ENCODE results near the gene LAG3.

The LAG3 gene

DNA sequence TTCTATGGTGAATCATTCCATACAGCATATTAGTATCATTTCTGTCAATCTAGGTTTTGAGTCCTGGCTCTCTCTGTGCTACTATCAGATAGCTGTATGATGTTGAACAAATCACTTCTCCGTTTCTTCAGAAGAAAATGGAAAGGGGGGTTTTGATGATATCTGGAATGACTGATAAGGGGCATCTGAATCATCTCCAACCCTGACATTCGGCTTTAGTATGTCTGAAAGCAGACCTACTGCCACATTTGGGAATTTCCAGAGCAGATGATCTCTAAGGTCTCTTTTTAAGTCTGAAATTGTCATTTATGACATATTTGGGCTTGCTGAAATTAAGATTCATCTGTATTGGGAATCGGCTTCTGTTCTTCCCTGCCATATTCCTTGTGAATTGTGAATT, 29.5 kb upstream of the LAG3 start:
- no peak for TF ChIP-seq FOXP2 (optimal IDR thresholded peaks at IDR 0.05; ENCODE audit: borderline replicate concordance, extremely low read depth, extremely low read length, insufficient read depth)
- TF ChIP-seq POLR2AphosphoS5 (IDR thresholded peaks at IDR 0.05; ENCODE audit: low read depth, low read length) = no peak
- no peak for TF ChIP-seq TAF1 (IDR thresholded peaks at IDR 0.05; ENCODE audit: borderline replicate concordance, insufficient read depth, low read length)
- TF ChIP-seq, protein P1, sequence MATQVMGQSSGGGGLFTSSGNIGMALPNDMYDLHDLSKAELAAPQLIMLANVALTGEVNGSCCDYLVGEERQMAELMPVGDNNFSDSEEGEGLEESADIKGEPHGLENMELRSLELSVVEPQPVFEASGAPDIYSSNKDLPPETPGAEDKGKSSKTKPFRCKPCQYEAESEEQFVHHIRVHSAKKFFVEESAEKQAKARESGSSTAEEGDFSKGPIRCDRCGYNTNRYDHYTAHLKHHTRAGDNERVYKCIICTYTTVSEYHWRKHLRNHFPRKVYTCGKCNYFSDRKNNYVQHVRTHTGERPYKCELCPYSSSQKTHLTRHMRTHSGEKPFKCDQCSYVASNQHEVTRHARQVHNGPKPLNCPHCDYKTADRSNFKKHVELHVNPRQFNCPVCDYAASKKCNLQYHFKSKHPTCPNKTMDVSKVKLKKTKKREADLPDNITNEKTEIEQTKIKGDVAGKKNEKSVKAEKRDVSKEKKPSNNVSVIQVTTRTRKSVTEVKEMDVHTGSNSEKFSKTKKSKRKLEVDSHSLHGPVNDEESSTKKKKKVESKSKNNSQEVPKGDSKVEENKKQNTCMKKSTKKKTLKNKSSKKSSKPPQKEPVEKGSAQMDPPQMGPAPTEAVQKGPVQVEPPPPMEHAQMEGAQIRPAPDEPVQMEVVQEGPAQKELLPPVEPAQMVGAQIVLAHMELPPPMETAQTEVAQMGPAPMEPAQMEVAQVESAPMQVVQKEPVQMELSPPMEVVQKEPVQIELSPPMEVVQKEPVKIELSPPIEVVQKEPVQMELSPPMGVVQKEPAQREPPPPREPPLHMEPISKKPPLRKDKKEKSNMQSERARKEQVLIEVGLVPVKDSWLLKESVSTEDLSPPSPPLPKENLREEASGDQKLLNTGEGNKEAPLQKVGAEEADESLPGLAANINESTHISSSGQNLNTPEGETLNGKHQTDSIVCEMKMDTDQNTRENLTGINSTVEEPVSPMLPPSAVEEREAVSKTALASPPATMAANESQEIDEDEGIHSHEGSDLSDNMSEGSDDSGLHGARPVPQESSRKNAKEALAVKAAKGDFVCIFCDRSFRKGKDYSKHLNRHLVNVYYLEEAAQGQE (IDR thresholded peaks at IDR 0.05; ENCODE audit: insufficient read depth in 1 of 2, low read depth in 2 of 2, low read length in 2 of 2) = no peak
- no peak for TF ChIP-seq SIN3A (IDR thresholded peaks at IDR 0.05; ENCODE audit: borderline replicate concordance, insufficient read depth, low read length)

DNA sequence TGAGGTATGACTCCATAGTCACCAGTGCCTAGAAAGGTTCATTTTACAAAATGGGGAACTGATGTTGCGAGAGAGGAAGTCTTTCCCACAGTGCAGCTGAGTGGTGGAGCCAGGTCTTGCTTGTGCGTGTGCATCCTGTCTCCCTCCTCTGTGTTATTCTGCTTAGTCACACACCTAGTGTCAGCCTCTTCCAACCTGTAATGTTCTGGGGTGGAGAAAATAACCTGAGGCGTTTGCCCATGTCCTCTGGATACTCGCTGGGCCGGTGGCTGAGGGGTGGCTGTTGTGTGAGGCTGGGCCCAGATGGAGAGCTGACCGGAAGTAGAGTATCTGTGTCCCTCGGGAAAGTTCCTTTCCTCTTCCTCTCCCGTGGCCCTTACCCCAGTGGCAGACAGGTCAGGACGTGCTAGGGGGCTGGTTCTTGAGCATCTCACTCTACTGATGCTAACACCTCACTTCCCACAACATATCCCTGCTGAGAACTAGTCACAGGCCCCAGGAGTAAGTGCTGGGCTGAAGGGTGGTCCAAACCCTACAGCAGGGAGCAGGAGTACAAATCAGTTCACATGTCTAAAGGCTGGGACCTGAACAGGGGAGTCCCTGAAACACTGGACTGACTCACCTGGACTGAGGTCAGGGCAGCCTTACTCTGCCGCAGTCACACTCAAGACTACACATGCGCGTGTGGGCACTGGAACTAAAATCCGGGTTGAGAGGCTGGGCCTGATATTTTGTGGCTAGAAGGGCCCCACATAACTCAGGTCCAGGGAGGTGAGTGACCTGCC, 26.4 kb upstream of the LAG3 start:
- TF ChIP-seq POLR2AphosphoS5 (IDR thresholded peaks at IDR 0.05; ENCODE audit: low read depth, low read length) = peak; percentile 22; the same call in 1 of the 2 replicates
- no peak for TF ChIP-seq FOXP2 (optimal IDR thresholded peaks at IDR 0.05; ENCODE audit: borderline replicate concordance, extremely low read depth, extremely low read length, insufficient read depth)

DNA sequence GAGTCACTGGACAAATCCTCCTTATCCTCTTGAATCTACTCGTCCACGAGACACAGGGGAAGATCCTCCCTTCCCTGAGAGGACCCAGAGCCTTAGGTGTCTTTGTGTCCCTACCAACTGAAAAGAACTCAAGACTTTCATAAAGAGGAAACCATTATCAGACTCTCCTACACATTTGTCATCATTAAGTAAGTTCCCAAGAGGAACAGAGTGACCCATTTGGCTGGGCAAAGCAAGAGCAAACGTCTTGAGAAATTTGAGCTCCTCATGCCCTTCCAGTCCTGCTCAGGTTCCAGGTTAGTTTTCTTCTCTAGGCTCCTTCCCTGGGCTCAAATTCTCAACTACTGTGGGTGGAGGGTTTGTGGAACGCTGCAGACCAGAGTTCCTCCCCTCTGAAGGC, 25.1 kb upstream of the LAG3 start:
- TF ChIP-seq, protein P1 (IDR thresholded peaks at IDR 0.05; ENCODE audit: insufficient read depth in 1 of 2, low read depth in 2 of 2, low read length in 2 of 2) = no peak
- TF ChIP-seq SIN3A (IDR thresholded peaks at IDR 0.05; ENCODE audit: borderline replicate concordance, insufficient read depth, low read length) (no peak), POLR2AphosphoS5 (IDR thresholded peaks at IDR 0.05; ENCODE audit: low read depth, low read length) (no peak), FOXP2 (optimal IDR thresholded peaks at IDR 0.05; ENCODE audit: borderline replicate concordance, extremely low read depth, extremely low read length, insufficient read depth) (no peak), TAF1 (IDR thresholded peaks at IDR 0.05; ENCODE audit: borderline replicate concordance, insufficient read depth, low read length) (no peak)

DNA sequence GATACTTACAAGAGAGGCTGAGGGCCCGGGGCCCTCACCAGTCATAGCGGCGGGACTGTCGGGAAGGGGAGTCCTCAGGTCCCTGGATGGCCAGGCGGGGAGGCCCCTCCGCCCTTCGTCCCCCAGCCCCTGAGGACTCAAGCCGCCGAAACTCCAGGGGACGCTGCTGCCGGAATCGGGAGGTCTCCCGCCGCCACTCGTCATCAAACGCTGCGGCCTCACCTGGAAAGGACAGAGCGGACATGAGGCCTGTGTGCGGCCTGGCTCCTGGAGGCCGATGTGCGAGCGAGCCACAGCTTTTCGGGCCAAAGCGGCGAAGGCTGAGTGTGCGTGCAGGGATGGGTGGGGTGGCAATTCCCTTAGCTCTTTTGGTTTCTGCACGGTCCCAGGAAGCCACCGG, 23.6 kb upstream of the LAG3 start:
- TF ChIP-seq FOXP2 (optimal IDR thresholded peaks at IDR 0.05; ENCODE audit: borderline replicate concordance, extremely low read depth, extremely low read length, insufficient read depth) (no peak), POLR2AphosphoS5 (IDR thresholded peaks at IDR 0.05; ENCODE audit: low read depth, low read length) (no peak), SIN3A (IDR thresholded peaks at IDR 0.05; ENCODE audit: borderline replicate concordance, insufficient read depth, low read length) (no peak), TAF1 (IDR thresholded peaks at IDR 0.05; ENCODE audit: borderline replicate concordance, insufficient read depth, low read length) (no peak)
- TF ChIP-seq, protein P1 (IDR thresholded peaks at IDR 0.05; ENCODE audit: insufficient read depth in 1 of 2, low read depth in 2 of 2, low read length in 2 of 2) = no peak

DNA sequence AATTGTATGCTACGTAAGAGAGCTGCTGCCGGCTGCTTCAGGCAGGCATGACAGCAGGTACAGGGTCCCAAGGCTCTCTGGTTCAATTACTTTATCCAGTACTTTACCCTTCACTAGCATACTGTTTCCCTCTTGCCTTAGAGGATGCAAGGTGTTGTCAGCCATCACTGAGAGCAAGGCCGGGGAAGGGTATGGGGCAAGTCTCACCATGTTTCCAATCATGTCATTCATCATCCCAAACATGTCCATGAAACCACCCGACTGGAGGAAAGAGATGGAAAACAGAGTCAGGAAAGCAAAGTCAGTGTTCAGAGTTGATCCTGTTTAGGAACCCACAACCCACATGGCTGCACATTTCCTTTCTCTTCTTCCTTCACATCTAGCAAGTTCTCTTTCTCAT, 21.8 kb upstream of the LAG3 start:
- TF ChIP-seq SIN3A (IDR thresholded peaks at IDR 0.05; ENCODE audit: borderline replicate concordance, insufficient read depth, low read length) (no peak), FOXP2 (optimal IDR thresholded peaks at IDR 0.05; ENCODE audit: borderline replicate concordance, extremely low read depth, extremely low read length, insufficient read depth) (no peak)
- TF ChIP-seq, protein P1 (IDR thresholded peaks at IDR 0.05; ENCODE audit: insufficient read depth in 1 of 2, low read depth in 2 of 2, low read length in 2 of 2) = no peak
